Mucosa of descending colon (tissue), 3 donors: ENCODE data around the gene IL10. TPM values are rescaled to one million over a fixed set of nuclear protein-coding genes. Genes with fewer than 3 reads are reported as not detected.

Experiments
- ATAC-seq: fragments of 200-7000 bp; cut with Tn5 transposase; one replicate; pipeline ENCODE4 v1.9.1; 2020; ENCODE audit warnings: mild to moderate bottlenecking, moderate library complexity
- DNase-seq, 3 donors: peaks; one replicate each; pipeline ENCODE4 v3.0.0-alpha.2; 2020
- H3K36me3 ChIP-seq: fragments of 200-600 bp; one replicate; pipeline ENCODE4 v1.8.0; 2021; ENCODE audit warnings: low read depth, mild to moderate bottlenecking
- H3K4me1 ChIP-seq: fragments of 200-600 bp; one replicate; pipeline ENCODE4 v1.8.0; 2021; ENCODE audit warnings: low read depth, mild to moderate bottlenecking
- H3K4me3 ChIP-seq: fragments of 200-600 bp; one replicate; pipeline ENCODE4 v1.8.0; 2021; ENCODE audit warnings: mild to moderate bottlenecking
- H3K9me3 ChIP-seq: fragments of 200-600 bp; one replicate; pipeline ENCODE4 v1.8.0; 2021; ENCODE audit warnings: mild to moderate bottlenecking
- CTCF ChIP-seq: fragments of 200-600 bp; IDR thresholded peaks from one replicate; pipeline ENCODE4 v1.8.0; 2022; ENCODE audit warnings: antibody characterized with exemption, mild to moderate bottlenecking
- intact Hi-C, 2 donors: fragments of 100-400 bp; cut with DNase I in 1 of 2; cut with micrococcal nuclease in 1 of 2; formaldehyde crosslinking; loops; one replicate each; pipeline versions ENCODE4 v1.11.0 to v1.11.1; 2022; cut with DNase I, micrococcal nuclease
- total RNA-seq, 3 donors: library from RNA; stranded (reverse); fragmentation: NEBNext Ultra II Directional in 2 of 3; extraction: Animal tissue kit (Norgen Biotek cat#: 25700) in 2 of 3; gene quantifications; one replicate each; pipeline versions ENCODE4 v1.2.1 to v1.2.4, GENCODE V29; 2021 to 2023
- donor health status: DM: no; HTN: no; CAD: no; lungs with moderate emphysema.
- donor health status: DM: no; HTN: no; CAD: no.
- donor health status: DM: no; HTN: yes; CAD: no.

The IL10 gene
- total RNA-seq, 3 donors from 2014 or later = 1.0 to 2.9 (median 2.8) TPM

DNA sequence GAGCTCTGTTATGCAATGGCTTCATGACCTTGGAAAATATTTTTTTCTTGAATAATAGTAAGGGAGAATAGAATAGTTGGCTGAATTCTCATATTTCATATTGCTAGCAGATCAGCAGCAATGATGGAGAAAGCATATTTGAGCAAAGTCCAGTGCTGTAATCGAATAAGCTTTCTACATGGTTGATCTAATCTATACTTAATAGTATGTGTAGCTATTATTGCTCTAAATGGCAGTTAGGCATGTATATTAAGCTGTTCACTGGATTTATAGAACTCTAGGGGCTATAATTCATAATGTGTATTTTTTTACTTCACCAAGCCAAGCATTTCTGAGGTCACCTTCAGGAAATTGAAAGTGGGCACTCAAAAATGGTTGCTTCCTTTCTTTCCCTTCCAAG lies 11.7 kb downstream of the IL10 start:
- intact Hi-C loops = no loop called here
- TF ChIP-seq CTCF = no peak

GRCh38 chr1:206757524-206758266 lies 14.6 kb downstream of the IL10 start:
- Histone ChIP-seq H3K36me3 (no peaks in the 10 kb centered on the region), H3K4me1 (no peaks in the 10 kb centered on the region), H3K4me3 (no peak overlapping the region), H3K9me3 (no peaks in the 10 kb centered on the region)
- peak; percentile 71 for ATAC-seq
- intact Hi-C loops = no loop called here
- TF ChIP-seq CTCF = no peak
- DNase-seq = no peak

More for the DNA sequence above, 11.7 kb downstream of the IL10 start:
- no peaks in the 10 kb centered on the region for H3K9me3 ChIP-seq
- no peaks in the 10 kb centered on the region for H3K4me1 ChIP-seq
- ATAC-seq (no peak), DNase-seq (no peak)
- no peak overlapping the region for H3K4me3 ChIP-seq
- no peaks in the 10 kb centered on the region for H3K36me3 ChIP-seq

- TF ChIP-seq CTCF = no peak
- no peak for ATAC-seq
- H3K4me3 ChIP-seq = no peak overlapping the region
- no peaks in the 10 kb centered on the region for H3K36me3 ChIP-seq
- no peaks in the 10 kb centered on the region for H3K4me1 ChIP-seq
- no peaks in the 10 kb centered on the region for H3K9me3 ChIP-seq
- no peak for DNase-seq
- intact Hi-C loops = no loop called here
These were observed 18.3 kb downstream of the IL10 start for GRCh38 chr1:206754011-206754410.

DNA sequence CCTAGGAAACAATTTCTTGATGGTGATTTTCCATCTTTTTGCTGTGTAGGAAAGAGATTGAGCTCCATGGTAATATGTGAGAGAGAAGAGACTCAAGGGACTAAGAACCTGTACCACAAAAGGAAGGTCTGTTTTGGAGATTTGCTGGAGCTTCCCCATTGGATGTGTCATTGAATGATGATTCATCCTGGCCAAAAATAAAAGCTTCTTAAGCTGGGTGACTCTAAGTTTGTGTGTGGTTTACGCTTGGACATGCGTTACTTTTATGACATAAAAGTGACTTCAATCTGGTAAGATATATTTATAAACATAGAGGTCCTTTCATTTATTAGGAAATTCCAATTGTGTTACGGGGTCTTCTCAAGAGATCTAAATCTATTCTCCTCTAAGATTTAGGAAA lies 19.2 kb downstream of the IL10 start:
- intact Hi-C loops = no loop called here
- ATAC-seq = no peak
- no peak for DNase-seq

DNA sequence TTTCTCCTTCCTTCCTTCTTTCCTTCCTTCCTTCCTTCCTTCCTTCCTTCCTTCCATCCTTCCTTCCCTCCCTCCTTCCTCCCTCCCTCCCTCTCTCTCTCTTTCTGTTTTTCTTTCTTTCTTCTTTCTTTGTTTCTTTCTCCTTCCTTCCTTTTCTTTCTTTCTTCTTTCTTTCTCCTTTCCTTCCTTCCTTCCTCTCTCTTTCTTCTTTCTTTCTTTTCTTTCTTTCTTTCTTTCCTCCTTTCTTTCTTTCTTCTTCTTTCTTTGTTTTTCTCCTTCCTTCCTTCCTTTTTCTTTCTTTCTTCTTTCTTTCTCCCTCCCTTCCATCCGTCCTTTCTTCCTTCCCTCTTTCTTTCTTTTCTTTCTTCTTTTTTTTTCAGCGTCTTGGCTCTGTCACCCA lies 19.8 kb downstream of the IL10 start:
- DNase-seq (no peak), ATAC-seq (no peak)
- TF ChIP-seq CTCF = no peak
- intact Hi-C loops = no loop called here
- H3K4me1 ChIP-seq = no peaks in the 10 kb centered on the region
- no peaks in the 10 kb centered on the region for H3K9me3 ChIP-seq
- H3K36me3 ChIP-seq = no peaks in the 10 kb centered on the region
- no peak overlapping the region for H3K4me3 ChIP-seq

More for the DNA sequence above, 19.2 kb downstream of the IL10 start:
- Histone ChIP-seq H3K9me3 (no peaks in the 10 kb centered on the region), H3K36me3 (no peaks in the 10 kb centered on the region), H3K4me1 (no peaks in the 10 kb centered on the region), H3K4me3 (no peak overlapping the region)
- TF ChIP-seq CTCF = no peak
